Fibroblast of villous mesenchyme (primary cell): Measurements from ENCODE around the gene CCNB3. TPM values are rescaled to one million over a fixed set of nuclear protein-coding genes. Genes with fewer than 3 reads are reported as not detected.

ENCODE experiments used
- DNase-seq: peaks from one replicate; pipeline ENCODE4 v3.0.0-alpha.2; 2010; ENCODE audit warnings: low read depth
- H3K4me3 ChIP-seq: 2 replicates; pipeline ENCODE4 v1.5.1; 2011; ENCODE audit warnings: low read depth, mild to moderate bottlenecking, low read length
- total RNA-seq: library from RNA; depleted of rRNA; stranded (reverse); fragments of >200 nt; gene quantifications from 2 replicates; pipeline ENCODE4 v1.2.3, GENCODE V29; 2012
- TF ChIP-seq, protein P1 (sequence below): IDR thresholded peaks from 2 replicates; pipeline ENCODE4 v1.5.1; 2012; ENCODE audit warnings: low read depth, mild to moderate bottlenecking, low read length; ENCODE audit not compliant: insufficient read depth

CCNB3 gene
- total RNA-seq, 1 donor, result 4.3 TPM

- DNase-seq, result no peak
- TF ChIP-seq, protein P1, sequence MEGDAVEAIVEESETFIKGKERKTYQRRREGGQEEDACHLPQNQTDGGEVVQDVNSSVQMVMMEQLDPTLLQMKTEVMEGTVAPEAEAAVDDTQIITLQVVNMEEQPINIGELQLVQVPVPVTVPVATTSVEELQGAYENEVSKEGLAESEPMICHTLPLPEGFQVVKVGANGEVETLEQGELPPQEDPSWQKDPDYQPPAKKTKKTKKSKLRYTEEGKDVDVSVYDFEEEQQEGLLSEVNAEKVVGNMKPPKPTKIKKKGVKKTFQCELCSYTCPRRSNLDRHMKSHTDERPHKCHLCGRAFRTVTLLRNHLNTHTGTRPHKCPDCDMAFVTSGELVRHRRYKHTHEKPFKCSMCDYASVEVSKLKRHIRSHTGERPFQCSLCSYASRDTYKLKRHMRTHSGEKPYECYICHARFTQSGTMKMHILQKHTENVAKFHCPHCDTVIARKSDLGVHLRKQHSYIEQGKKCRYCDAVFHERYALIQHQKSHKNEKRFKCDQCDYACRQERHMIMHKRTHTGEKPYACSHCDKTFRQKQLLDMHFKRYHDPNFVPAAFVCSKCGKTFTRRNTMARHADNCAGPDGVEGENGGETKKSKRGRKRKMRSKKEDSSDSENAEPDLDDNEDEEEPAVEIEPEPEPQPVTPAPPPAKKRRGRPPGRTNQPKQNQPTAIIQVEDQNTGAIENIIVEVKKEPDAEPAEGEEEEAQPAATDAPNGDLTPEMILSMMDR, result no peak
Observed at GRCh38 chrX:50168241-50168687, 36.3 kb upstream of the CCNB3 start.

DNA sequence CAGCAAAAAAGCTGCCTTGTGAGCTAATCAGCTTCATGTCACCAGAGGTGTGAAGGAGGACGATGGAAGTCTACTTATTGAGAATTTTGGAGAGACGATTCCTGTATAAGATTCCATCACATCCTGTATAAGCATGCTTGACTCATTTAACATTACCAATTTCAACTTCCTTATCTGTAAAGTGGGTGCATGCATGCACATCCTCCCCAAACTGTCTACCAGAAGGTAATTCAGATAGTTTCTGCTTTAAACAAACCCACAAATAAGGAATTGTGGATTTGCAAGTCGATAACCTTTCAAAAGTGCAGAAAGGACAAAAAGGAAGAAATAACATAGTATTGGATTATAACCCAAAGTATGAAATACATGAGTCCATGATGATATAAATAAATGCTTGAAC, 34.8 kb upstream of the CCNB3 start:
- TF ChIP-seq, protein P1, result no peak
- DNase-seq, result no peak
- H3K4me3 ChIP-seq, result no peak overlapping the region

More at GRCh38 chrX:50168241-50168687, 36.3 kb upstream of the CCNB3 start:
- H3K4me3 ChIP-seq, result no peak overlapping the region

DNA sequence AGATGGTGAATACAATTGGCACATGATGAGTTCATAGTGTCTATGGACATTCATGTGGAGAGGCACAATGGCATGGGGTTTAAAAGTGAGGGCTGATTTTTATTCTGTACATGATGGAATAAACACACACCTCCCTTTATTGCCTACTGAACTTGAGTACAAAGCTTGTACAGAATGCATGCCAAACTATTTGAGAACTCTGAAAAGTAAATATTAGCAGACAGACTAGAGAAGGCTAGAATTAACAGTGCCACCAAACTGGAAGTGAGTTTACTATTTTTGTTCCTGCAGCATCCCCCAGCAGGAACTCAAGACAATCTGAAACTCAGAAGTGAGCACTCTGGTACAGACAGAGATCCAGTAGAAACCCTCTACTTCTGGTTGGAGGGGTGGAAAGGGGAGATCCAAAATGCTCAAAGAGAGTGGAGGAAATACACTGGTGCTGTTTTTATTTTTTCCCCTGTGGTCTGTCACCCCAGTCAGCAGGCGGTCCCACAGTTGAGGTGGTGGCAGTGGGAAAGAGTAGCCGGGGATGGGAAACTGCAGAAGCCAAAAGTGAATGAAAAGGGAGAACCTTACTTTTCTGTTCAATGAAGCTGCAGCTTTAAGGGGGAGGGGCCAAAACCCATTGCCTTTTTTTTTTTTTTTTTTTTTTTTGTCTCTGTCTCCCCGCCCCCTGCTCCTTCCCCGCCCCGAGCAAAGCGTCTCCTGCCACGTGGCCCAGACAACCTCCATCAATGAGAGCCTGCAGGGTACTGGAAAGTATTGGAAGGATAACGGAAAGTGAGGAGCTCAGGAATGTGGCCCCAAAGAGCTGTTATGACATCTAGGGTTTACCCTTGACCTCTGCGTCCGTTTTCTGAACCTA, 24.3 kb upstream of the CCNB3 start:
- H3K4me3 ChIP-seq, result no peak overlapping the region
- TF ChIP-seq, protein P1, result no peak
- no peak for DNase-seq

- no peak for DNase-seq
- TF ChIP-seq, protein P1, result no peak
- no peak overlapping the region for H3K4me3 ChIP-seq
Observed at GRCh38 chrX:50183891-50184290, 20.7 kb upstream of the CCNB3 start.

DNA sequence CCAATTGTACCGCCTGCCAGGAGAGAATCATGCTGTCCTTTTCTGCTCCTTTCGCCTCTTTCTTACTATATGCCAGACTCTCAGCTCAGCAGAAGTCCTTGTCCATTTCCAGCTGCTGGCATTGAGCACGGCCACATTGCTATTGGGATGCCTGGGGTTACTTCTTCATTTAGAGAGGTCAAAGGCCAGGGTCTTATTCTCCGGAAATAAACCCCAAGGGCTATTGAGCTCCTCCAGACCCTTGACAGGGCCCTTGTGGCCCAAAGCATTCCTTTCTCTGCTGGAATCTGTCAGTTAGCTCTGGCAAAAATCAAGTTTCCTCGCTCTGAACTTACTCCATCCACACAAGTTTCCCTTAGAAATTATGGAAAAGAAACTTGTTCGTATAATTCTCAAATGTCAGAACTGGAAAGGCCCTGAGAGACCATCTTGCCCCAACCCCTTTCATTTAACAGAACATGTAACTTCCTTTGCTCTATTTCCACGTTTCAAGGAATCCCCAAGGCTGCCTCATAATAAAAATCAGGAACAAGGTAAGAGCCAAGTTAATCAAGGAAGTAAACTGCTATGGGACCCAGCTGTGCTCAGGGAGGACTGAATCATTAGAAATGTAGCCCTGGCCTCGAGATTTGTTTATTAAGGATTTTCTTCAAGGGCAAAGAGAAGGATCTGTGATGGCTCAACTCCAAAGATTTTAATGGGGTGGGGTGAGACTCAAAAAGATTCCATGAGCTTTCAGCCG, 15.5 kb upstream of the CCNB3 start:
- H3K4me3 ChIP-seq, result no peak overlapping the region
- TF ChIP-seq, protein P1, result no peak
- no peak for DNase-seq

GRCh38 chrX:50198348-50198747, 6.2 kb upstream of the CCNB3 start:
- no peak overlapping the region for H3K4me3 ChIP-seq
- no peak for DNase-seq
- TF ChIP-seq, protein P1, result no peak
